ENCODE results near the gene OOEP. TPM values are rescaled to one million over a fixed set of nuclear protein-coding genes. Genes with fewer than 3 reads are reported as not detected.

Gene OOEP
- 0.22 TPM in 1 of 2 replicates, not detected in the other for total RNA-seq

DNA sequence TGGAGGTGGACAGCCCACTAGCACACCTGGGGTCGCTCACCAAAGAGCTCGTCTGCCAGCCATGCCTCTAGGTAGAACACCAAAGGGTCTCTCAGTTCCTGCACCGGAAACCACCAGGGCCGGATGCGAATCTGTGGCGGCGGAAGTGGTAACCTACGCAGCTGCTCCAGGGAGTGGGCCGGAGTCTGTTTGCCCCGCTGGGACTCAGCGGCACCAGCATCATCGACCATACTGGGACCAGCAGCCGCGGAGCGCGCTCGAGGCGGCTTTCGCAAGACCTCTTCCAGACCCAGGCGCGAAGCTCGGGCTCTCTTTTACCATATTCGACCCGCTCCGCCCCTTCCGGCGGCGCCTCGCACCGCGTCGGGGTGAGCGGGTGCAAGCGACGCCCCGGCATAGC, at the start of gene OOEP:
Gene OOEP, minus strand, starts transcription at position 335 of the 400 bp plus-strand sequence. Its CDS starts 105 bp downstream, at position 230.

DNA sequence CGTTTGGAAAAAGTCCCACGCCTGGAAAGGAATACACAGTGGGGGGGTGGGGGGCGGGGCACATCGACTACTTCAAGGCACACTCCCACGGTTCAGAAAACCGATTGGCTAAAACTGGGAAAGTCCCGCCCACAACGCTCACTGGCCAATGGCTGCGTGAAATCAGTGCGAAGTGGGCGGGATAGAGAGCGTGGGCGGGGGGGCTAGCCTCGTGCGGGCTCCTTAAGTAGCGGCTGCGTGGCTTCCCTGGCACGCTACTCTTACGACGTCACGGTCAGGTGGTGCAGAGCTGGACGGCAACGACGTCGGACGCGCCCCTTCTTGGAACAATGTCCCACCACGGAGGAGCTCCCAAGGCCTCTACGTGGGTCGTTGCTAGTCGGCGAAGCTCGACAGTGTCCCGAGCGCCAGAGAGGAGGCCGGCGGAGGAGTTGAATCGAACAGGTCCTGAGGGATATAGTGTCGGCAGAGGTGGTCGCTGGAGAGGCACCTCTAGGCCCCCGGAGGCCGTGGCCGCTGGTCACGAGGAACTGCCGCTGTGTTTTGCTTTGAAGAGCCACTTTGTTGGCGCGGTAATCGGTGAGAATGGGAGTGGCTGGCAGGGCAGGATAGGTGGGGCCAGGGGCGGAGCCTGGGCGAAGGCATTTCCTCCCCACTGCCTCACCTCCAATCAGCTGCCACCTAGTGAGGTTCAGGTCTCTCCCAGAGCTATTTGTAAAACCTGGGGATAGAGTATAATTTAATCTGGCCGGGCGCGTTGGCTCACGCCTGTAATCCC, 25.1 kb upstream of the OOEP start, which contains the start of gene DDX43:
Gene DDX43, plus strand, starts transcription at position 252 of the 778 bp plus-strand sequence. Its CDS starts 78 bp downstream, at position 330.

DNA sequence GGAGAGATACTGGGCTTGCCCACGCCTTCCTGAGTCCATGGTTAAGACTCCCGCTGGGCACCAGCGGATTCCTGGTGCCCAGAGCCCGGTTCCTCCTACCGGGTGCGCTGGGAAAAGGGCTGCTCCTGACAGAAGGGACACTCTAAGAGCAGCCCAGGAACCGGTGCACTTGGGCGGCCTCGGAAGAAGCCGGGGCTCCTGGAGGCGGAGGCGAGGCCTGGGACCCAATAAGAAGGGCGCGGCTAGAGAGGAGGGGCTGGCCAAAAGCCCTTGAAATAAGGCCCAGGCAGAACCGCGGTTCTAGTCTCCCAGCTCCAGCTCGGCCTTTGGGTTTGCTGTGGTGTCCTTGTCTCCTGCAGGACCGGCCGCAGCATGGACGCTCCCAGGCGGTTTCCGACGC, 7.3 kb downstream of the OOEP start, which contains the start of gene KHDC3L:
Gene KHDC3L, plus strand, starts transcription at position 301 of the 400 bp plus-strand sequence. Its CDS starts 72 bp downstream, at position 373.

GRCh38 chr6:73353636-73354593, 15.8 kb downstream of the OOEP start, which contains the start of gene DPPA5:
TSS of gene DPPA5 (minus strand) at chr6:73354276. CDS start at chr6:73354225, 51 bp downstream.

Other genes with a start within 250 kb of the OOEP start
- gene KHDC1L, start 144.4 kb downstream of the OOEP start, total RNA-seq = not detected in 2 replicates
- gene KHDC1, start 106.7 kb downstream of the OOEP start, total RNA-seq = under 0.01 and 0.09 TPM in 2 replicates
- not detected in 2 replicates for gene DPPA5, start 15.6 kb downstream of the OOEP start, total RNA-seq
- gene KHDC3L, start 7.2 kb downstream of the OOEP start, total RNA-seq = not detected in 2 replicates
- gene DDX43, start 24.9 kb upstream of the OOEP start, total RNA-seq = 0.33 TPM in 1 of 2 replicates, not detected in the other
- gene CGAS, start 82.4 kb upstream of the OOEP start, total RNA-seq = 0.69 and 0.98 TPM in 2 replicates
- 22.1 and 27.2 TPM in 2 replicates for gene MTO1, start 91.8 kb upstream of the OOEP start, total RNA-seq
- 28,755 and 30,765 TPM in 2 replicates for gene EEF1A1, start 151.1 kb upstream of the OOEP start, total RNA-seq

Measured in dermis lymphatic vessel endothelial cell (primary cell).